ENCODE measurements around the gene APBB2.
"Not testable (repeated sequence)": the region's sequence is repeated elsewhere in the genome, so short reads cannot be mapped to it uniquely, and the experiment has no call there.

APBB2 gene

GRCh38 chr4:40995850-40996249 is 218.5 kb downstream of the APBB2 start (continued):
- TF ChIP-seq GLIS3 (CRISPR knock-in tag; IDR thresholded peaks at IDR 0.05) (no peak), SNAI2 (CRISPR knock-in tag; IDR thresholded peaks at IDR 0.05) (no peak)

GRCh38 chr4:40994321-40994720 is 220.0 kb downstream of the APBB2 start:
- peak; percentile 38 for ATAC-seq

GRCh38 chr4:40993296-40993693 is 221.0 kb downstream of the APBB2 start:
- not testable (repeated sequence) for ATAC-seq

GRCh38 chr4:40992472-40993295 is 221.7 kb downstream of the APBB2 start:
- ATAC-seq = 0 out of 3 replicates have a peak, but pooled peaks have one; percentile 3

GRCh38 chr4:40991908-40992307 is 222.4 kb downstream of the APBB2 start:
- no peak for ATAC-seq

More at GRCh38 chr4:40992472-40993295, 221.7 kb downstream of the APBB2 start:
- TF ChIP-seq ZNF8 (CRISPR knock-in tag; IDR thresholded peaks at IDR 0.05) = no peak

GRCh38 chr4:40990899-40991265 is 223.5 kb downstream of the APBB2 start:
- TF ChIP-seq PPARA (CRISPR knock-in tag; IDR thresholded peaks at IDR 0.05; ENCODE audit: borderline replicate concordance) = no peak
- no peak for TF ChIP-seq POU6F1 (CRISPR knock-in tag; IDR thresholded peaks at IDR 0.05; ENCODE audit: borderline replicate concordance, low read depth)
- TF ChIP-seq GLIS3 (CRISPR knock-in tag; IDR thresholded peaks at IDR 0.05) = no peak
- no peak for TF ChIP-seq ESRRG (CRISPR knock-in tag; IDR thresholded peaks at IDR 0.05)
- no peak for TF ChIP-seq CSDC2 (CRISPR knock-in tag; IDR thresholded peaks at IDR 0.05)
- no peak for TF ChIP-seq ARNTL (CRISPR knock-in tag; IDR thresholded peaks at IDR 0.05; ENCODE audit: borderline replicate concordance, low read depth)
- TF ChIP-seq TOX (CRISPR knock-in tag; IDR thresholded peaks at IDR 0.05; ENCODE audit: borderline replicate concordance) = no peak
- no peak for TF ChIP-seq ZNF565 (CRISPR knock-in tag; conservative IDR thresholded peaks at IDR 0.05; ENCODE audit: low read depth)
- no peak for TF ChIP-seq OSR1 (CRISPR knock-in tag; IDR thresholded peaks at IDR 0.05)
- no peak for TF ChIP-seq TCF4 (CRISPR knock-in tag; IDR thresholded peaks at IDR 0.05; ENCODE audit: borderline replicate concordance)
- TF ChIP-seq RARB (CRISPR knock-in tag; IDR thresholded peaks at IDR 0.05) = no peak
- TF ChIP-seq CREB5 (CRISPR knock-in tag; IDR thresholded peaks at IDR 0.05; ENCODE audit: low read depth) = no peak
- no peak for TF ChIP-seq ZFP30 (CRISPR knock-in tag; IDR thresholded peaks at IDR 0.05)
- TF ChIP-seq ZNF8 (CRISPR knock-in tag; IDR thresholded peaks at IDR 0.05) = no peak
- TF ChIP-seq ZC3H10 (CRISPR knock-in tag; IDR thresholded peaks at IDR 0.05) = no peak
- no peak for TF ChIP-seq SNAI2 (CRISPR knock-in tag; IDR thresholded peaks at IDR 0.05)
- TF ChIP-seq ZFP3 (CRISPR knock-in tag; IDR thresholded peaks at IDR 0.05) = no peak
- no peak for TF ChIP-seq TSHZ2 (CRISPR knock-in tag; IDR thresholded peaks at IDR 0.05)
- ATAC-seq = peak; percentile 24

More at GRCh38 chr4:40991908-40992307, 222.4 kb downstream of the APBB2 start:
- TF ChIP-seq SNAI2 (CRISPR knock-in tag; IDR thresholded peaks at IDR 0.05) = no peak
- TF ChIP-seq TOX (CRISPR knock-in tag; IDR thresholded peaks at IDR 0.05; ENCODE audit: borderline replicate concordance) = no peak
- no peak for TF ChIP-seq GLIS3 (CRISPR knock-in tag; IDR thresholded peaks at IDR 0.05)
- TF ChIP-seq ZNF8 (CRISPR knock-in tag; IDR thresholded peaks at IDR 0.05) = no peak
- TF ChIP-seq ZFP3 (CRISPR knock-in tag; IDR thresholded peaks at IDR 0.05) = no peak
- TF ChIP-seq PATZ1 (CRISPR knock-in tag; IDR thresholded peaks at IDR 0.05; ENCODE audit: borderline replicate concordance) = no peak
- TF ChIP-seq ISL1 (CRISPR knock-in tag; IDR thresholded peaks at IDR 0.05) = no peak

Data from SK-N-SH treated with all-trans-retinoic acid at 6 μM for 48 hours (cell line).